GM18519 (cell line): ENCODE data around the gene CDC42BPA.
A peak's percentile ranks its signal among the peaks of the same experiment; 100 is the strongest.

ENCODE experiments used
- ATAC-seq: cut with Tn5 transposase; IDR thresholded peaks from one replicate; pipeline ENCODE4 v1.9.1; 2021; ENCODE audit warnings: mild to moderate bottlenecking, moderate library complexity; ENCODE audit not compliant: unreplicated experiment, low FRiP score

CDC42BPA gene

GRCh38 chr1:227218870-227219573 lies 99.3 kb downstream of the CDC42BPA start:
- no peak for ATAC-seq

DNA sequence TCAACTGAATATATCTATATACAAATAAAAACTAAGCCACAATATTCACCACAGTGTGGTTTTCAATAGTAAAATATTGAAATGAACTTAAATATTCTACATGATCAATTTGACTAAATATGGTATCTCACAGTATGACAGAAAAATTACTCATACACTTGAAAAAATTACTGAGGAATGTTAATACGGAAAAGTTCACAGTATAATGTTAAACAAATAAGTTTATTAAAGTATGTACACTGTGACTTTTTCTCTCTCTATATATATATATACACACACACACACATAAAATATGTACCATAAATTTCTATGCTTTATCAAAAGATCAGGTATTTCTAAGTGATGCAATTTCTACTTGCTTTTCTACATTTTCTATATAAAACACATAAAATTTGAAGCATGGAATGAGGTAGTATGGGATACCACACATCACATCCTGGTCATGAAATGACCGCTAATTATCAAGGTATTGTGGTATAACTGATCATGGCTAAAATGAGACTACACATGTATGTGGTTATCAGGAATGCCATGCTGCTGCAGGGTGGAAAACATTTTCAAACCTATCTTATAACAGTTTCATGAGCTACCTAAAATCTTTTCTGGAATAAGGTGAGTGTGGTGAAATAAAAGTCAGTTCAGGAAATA lies 102.3 kb downstream of the CDC42BPA start:
- ATAC-seq, result no peak

GRCh38 chr1:227214207-227214606 lies 104.1 kb downstream of the CDC42BPA start:
- no peak for ATAC-seq

DNA sequence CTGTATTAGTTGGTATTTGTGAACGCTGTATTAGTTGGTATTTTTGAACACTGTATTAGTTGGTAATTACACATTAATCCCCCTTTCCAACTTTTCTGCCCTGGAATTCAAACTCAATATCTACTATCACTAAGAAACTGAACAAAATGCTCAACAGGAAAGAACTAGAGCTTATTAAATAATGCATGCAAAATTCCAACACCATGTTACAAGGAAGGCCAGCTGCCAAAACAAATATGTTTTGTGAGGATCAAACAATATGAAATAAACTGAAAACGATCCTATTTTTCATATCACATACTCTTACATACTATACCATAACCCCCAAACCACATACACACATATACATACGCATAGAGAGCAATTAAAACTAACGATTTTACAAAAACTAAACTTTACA lies 104.9 kb downstream of the CDC42BPA start:
- ATAC-seq, result no peak

DNA sequence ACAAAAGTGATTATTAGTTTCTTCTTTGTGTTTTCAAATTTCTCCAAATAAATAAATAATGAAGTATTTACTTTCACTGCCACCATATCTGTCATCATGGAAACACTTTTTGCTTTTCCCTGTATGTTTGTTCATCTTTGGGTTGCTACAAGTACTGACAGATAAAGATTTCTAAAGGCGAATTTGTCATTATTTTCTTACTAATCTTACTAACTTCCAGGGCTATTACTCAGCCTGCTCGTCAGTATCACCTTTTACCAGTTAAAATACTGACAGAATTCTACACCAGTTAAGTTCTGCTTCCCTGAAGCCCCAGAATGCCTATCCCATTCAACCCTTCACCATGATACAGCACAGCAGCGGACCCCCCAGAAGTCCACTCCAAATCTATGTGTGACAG lies 106.1 kb downstream of the CDC42BPA start:
- no peak for ATAC-seq

- ATAC-seq, result no peak
Measured at GRCh38 chr1:227210604-227211003, 107.7 kb downstream of the CDC42BPA start.

DNA sequence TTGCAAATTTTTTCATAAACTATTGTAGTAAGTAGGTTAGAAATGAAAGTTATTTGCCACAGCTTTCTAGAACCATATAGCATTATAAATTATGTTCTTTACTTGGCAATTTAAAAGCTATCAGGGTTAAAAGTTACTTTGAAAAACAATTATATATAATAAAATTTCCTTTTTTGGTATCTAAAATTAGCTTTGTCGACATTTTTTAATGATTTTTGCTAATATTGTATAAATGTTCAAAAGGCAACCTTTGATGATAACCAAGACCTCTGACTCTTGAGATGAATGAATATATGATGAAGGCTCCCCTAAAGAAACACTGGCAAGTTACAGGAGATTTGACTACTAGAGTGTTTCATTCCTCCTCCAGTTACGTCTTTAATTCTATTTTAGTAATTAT lies 121.2 kb downstream of the CDC42BPA start:
- no peak for ATAC-seq

DNA sequence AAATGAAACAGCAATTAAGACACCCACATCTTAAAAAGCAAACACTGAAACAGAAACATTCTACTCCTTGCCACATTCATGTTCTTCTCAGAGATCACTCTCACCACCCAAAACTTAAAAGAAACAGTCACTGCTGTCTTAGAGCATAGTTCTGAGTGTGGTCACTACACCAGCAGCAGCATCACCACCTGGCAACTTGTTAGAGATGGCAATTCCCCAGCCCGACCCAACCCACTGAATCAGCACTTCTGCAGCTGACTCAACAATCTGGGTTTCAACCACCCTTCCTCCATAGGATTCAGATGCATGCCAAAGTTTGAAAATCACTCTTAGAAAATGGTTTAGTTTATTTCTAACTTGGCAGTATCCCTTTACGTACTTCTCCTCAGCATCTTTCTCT lies 126.1 kb downstream of the CDC42BPA start:
- no peak for ATAC-seq

DNA sequence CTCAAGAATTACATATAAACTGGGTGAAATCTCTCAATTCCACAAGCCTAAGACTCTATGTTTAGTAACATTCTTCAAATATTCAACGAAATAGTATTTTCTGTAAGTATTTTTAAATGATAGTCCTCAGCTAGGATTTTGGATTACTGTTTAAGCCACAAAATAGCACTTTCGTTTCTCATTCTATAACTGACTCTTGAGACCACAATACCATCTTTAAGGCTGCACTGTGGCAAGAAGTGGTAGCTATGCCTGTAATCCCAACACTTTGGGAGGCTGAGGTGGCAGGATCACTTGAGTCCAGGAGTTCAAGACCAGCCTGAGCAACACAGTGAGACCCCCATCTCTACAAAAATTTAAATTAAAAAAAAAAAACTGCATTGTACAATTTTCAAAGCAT lies 126.7 kb downstream of the CDC42BPA start:
- ATAC-seq, result peak; percentile 54

- ATAC-seq, result no peak
Measured at GRCh38 chr1:227190321-227190720, 128.0 kb downstream of the CDC42BPA start.

DNA sequence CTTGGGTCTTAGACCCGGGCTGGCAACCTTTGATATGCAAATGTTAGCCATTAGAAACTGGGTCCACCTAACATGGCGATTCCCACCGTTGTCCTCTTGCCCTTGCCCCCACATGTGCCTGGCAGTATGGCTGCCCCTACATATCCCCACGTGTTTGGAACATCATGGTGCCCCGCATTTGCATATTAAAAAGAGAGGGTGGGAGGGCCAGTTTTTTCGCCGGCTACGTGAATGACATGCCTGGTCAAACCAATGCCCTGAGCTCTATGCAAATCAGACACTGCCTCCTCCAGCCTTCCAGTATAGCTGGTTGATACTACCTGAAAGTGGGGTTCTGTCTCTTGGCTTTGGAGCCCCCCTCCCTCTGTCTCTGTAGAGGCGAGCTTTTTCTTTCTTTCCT lies 133.0 kb downstream of the CDC42BPA start:
- no peak for ATAC-seq

- no peak for ATAC-seq
Measured at GRCh38 chr1:227182012-227182411, 136.3 kb downstream of the CDC42BPA start.

- no peak for ATAC-seq
Measured at GRCh38 chr1:227175611-227176010, 142.7 kb downstream of the CDC42BPA start.

- ATAC-seq, result no peak
Measured at GRCh38 chr1:227174164-227174563, 144.1 kb downstream of the CDC42BPA start.

- ATAC-seq, result no peak
Measured at GRCh38 chr1:227170361-227171166, 147.7 kb downstream of the CDC42BPA start.

GRCh38 chr1:227169343-227169742 lies 148.9 kb downstream of the CDC42BPA start:
- ATAC-seq, result no peak

- no peak for ATAC-seq
Measured at GRCh38 chr1:227167276-227168101, 150.8 kb downstream of the CDC42BPA start.

DNA sequence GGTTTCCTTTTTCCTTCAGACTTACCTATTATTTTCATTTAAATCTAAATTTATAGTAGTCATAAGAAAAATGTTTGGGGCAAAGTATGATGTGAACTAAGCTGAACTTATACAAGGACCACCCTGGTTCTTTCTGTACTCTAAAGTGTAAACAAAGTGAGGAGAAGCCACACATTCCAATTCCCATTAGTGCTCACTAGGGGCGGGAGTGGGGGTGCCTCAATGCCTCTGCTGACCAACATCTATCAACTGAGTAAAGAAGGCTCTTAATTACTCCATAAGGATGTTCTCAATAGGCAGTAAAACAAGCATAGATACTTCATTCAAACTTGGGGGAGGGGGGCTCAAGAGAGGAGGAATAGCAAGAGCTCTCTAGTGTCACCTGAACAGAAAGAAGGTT lies 151.7 kb downstream of the CDC42BPA start:
- no peak for ATAC-seq

GRCh38 chr1:227161470-227161869 lies 156.8 kb downstream of the CDC42BPA start:
- no peak for ATAC-seq

- ATAC-seq, result no peak
Measured at GRCh38 chr1:227156520-227156919, 161.8 kb downstream of the CDC42BPA start.

- no peak for ATAC-seq
Measured at GRCh38 chr1:227155688-227156087, 162.6 kb downstream of the CDC42BPA start.
